Measurements from ENCODE around the gene AMZ2. TPM values are rescaled to one million over a fixed set of nuclear protein-coding genes. Genes with fewer than 3 reads are reported as not detected.

The AMZ2 gene
- total and polyA plus RNA-seq, 7 donors = 31.1 to 121 (median 75.3) TPM

DNA sequence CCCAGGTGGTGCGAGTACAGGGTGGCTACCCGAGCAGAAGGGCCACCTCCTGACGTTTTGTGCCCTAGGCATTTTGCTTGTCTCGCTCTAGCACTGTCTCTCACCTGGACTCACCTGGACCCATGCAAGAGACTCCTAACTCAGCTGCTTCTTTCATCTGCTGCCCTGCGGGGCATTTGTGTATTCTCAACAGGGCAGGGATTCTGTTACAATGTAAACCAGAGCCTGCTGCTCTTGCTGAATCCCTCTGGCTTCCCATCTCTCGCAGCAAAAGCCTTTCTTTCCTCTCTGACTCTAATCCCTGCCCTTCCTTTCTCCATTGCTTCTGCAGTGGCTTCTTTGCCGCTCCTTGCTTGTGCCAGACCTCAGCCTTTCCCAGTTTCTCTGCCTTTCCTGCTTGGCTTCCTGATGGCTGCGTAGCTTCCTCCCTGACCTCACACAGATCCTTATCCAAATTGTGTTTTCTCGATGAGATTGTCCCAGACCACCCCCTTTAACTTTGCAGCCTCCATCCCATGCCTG is 53.7 kb downstream of the AMZ2 start:
- no peak for ATAC-seq
- intact Hi-C loops (cut with DNase I) = no loop called here
- H3K27ac ChIP-seq = no peak overlapping the region

DNA sequence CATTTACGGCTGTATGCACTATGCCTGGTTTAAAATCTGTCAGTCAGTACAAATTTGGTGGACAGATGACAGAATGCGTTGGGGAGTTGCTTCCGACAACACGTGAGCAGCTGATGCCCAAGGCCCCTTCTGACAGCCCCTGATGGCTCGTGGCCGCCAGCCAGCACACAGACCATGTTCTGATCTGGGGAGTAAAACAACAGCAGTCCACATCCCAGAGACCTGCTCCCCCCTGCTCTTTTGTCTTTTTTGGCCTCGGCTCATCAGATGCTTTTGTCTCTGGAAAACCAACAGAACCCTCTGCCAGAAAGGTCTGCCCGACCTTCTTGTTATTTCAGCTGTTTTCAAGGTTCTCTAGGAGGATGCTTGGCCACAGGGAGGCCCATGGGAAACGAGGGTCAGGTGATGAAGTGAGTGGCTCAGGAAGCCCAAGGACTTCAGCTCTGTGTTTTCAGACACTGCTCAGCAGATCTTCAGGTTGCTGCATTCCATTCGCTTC is 54.3 kb downstream of the AMZ2 start:
- 64 to 76% (median 67%) methylated on average over 10 of the region's 10 CpGs for WGBS, 3 donors
- Histone ChIP-seq H3K36me3 (ENCODE audit: insufficient read depth in 1 of 2, low read depth in 1 of 2) (no peaks in the 10 kb centered on the region), H3K4me3 (no peak overlapping the region), H3K27ac (no peak overlapping the region), H3K9me3 (no peaks in the 10 kb centered on the region), H3K4me1 (peaks cover 5% of the 10 kb centered on the region), H3K27me3 (ENCODE audit: insufficient read depth in 3 of 3, low read length in 2 of 3) (no peaks in the 10 kb centered on the region)
- no peak for TF ChIP-seq CTCF (IDR thresholded peaks at IDR 0.05)
- DNase-seq = no peak
- ATAC-seq = no peak
- intact Hi-C loops (cut with DNase I) = no loop called here

More for the DNA sequence above, 53.7 kb downstream of the AMZ2 start:
- H3K27me3 ChIP-seq (ENCODE audit: insufficient read depth in 3 of 3, low read length in 2 of 3) = no peaks in the 10 kb centered on the region
- WGBS, 3 donors = 66 to 74% (median 71%) methylated on average over 9 of the region's 9 CpGs
- H3K9me3 ChIP-seq = no peaks in the 10 kb centered on the region
- no peak for TF ChIP-seq CTCF (IDR thresholded peaks at IDR 0.05)
- H3K4me3 ChIP-seq = no peak overlapping the region
- H3K4me1 ChIP-seq = peaks cover 11% of the 10 kb centered on the region
- no peaks in the 10 kb centered on the region for H3K36me3 ChIP-seq (ENCODE audit: insufficient read depth in 1 of 2, low read depth in 1 of 2)
- DNase-seq = no peak

DNA sequence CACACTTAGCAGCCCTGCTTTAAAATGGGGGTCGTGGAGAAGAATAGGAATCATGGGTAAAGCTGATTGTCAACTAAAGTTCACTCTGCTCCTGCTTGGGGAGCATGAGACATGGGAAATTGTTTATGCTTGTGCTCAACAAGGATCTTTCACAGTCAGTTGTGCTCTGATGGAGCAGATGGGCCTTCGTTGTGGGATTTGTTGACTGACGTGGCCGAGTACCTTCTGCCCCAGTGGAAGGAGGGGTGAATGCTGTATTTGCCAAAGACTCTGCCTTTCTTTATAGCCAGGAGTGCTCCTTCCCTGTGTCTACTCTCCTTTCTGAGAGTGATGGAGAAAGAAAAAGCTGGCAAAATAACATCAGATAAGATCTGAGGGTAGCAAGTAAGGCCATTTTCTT is 54.8 kb downstream of the AMZ2 start:
- Histone ChIP-seq H3K27me3 (ENCODE audit: insufficient read depth in 3 of 3, low read length in 2 of 3) (no peaks in the 10 kb centered on the region), H3K36me3 (ENCODE audit: insufficient read depth in 1 of 2, low read depth in 1 of 2) (no peaks in the 10 kb centered on the region), H3K4me1 (no peaks in the 10 kb centered on the region), H3K4me3 (no peak overlapping the region), H3K27ac (no peak overlapping the region), H3K9me3 (no peaks in the 10 kb centered on the region)
- no peak for ATAC-seq
- 60 to 72% (median 67%) methylated on average over 4 of the region's 4 CpGs for WGBS, 3 donors
- DNase-seq = no peak
- no peak for TF ChIP-seq CTCF (IDR thresholded peaks at IDR 0.05)
- intact Hi-C loops (cut with DNase I) = no loop called here

DNA sequence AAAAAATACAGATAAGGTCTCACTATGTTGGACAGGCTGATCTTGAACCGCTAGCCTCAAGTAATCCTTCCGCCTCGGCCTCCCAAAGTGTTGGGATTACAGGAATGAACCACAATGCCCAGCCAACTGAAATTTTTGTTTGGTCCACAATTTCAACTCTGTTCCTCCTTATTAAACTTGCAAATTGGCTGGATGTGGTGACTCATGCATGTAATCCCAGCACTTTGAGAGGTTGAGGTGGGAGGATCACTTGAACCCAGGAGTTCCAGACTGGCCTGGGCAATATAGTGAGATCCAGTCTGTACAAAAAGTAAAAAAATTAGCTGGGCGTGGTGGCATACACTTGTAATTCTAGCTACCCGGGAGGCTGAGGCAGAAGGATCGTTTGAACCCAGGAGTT is 56.9 kb downstream of the AMZ2 start:
- Histone ChIP-seq H3K4me1 (no peaks in the 10 kb centered on the region), H3K9me3 (no peaks in the 10 kb centered on the region), H3K27ac (no peak overlapping the region), H3K36me3 (ENCODE audit: insufficient read depth in 1 of 2, low read depth in 1 of 2) (no peaks in the 10 kb centered on the region), H3K27me3 (ENCODE audit: insufficient read depth in 3 of 3, low read length in 2 of 3) (no peaks in the 10 kb centered on the region), H3K4me3 (no peak overlapping the region)
- WGBS, 3 donors = 90 to 96% (median 91%) methylated on average over 6 of the region's 6 CpGs
- intact Hi-C loops (cut with DNase I) = no loop called here
- ATAC-seq (no peak), DNase-seq (no peak)
- no peak for TF ChIP-seq CTCF (IDR thresholded peaks at IDR 0.05)

DNA sequence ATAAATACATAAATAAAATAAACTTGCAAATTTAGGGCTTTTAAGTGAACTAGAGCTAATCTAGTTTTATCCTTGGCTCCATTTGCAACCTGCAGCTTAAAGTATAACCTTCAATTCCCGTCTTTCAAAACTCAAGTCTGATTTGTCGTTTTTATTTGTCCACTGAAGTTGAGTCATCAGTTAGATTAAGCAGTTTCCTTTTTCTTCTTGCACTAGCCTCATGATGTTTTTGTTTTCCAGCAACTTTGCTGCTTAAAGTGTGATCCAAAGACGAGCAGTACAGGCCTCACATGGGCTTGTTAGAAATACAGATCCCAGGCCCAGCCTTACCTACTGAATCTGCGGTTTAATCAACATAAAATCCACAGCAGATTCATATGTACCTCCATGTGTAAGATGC is 57.3 kb downstream of the AMZ2 start:
- no peak for TF ChIP-seq CTCF (IDR thresholded peaks at IDR 0.05)
- intact Hi-C loops (cut with DNase I) = no loop called here
- no peak overlapping the region for H3K4me3 ChIP-seq
- no peaks in the 10 kb centered on the region for H3K9me3 ChIP-seq
- DNase-seq (no peak), ATAC-seq (no peak)
- H3K27ac ChIP-seq = no peak overlapping the region
- no peaks in the 10 kb centered on the region for H3K27me3 ChIP-seq (ENCODE audit: insufficient read depth in 3 of 3, low read length in 2 of 3)
- H3K4me1 ChIP-seq = no peaks in the 10 kb centered on the region
- H3K36me3 ChIP-seq (ENCODE audit: insufficient read depth in 1 of 2, low read depth in 1 of 2) = no peaks in the 10 kb centered on the region
- WGBS, 3 donors = 81 to 87% (median 82%) methylated on average over 4 of the region's 4 CpGs
